H1 (cell line): ENCODE results near the gene COX7C. TPM values are rescaled to one million over a fixed set of nuclear protein-coding genes. Genes with fewer than 3 reads are reported as not detected.

Source experiments
- CTCF ChIA-PET: fragments of 300-600 bp; sonication (Branson Sonifier 250); formaldehyde crosslinking; loops from one replicate; lab custom pipeline; 2021; ENCODE audit not compliant: partially characterized antibody; lab: Charles Lee
- POLR2A ChIA-PET: fragments of 300-600 bp; sonication (Branson Sonifier 250); formaldehyde crosslinking; loops from one replicate; lab custom pipeline; 2021; ENCODE audit warnings: inconsistent platforms; ENCODE audit not compliant: partially characterized antibody; lab: Charles Lee
- DNase-seq, 2 experiments: peaks; one replicate each; pipeline versions ENCODE4 v3.0.0 to v3.0.0-alpha.2; 2010 to 2022; ENCODE audit warnings: low spot score in 2 of 2, low read depth in 1 of 2, mixed read lengths in 1 of 2
- FAIRE-seq: peaks from 2 replicates; lab custom pipeline; 2011; peaks lifted over from hg19 to GRCh38; lab: Jason Lieb, UNC
- H2AFZ ChIP-seq: 2 replicates; pipeline ENCODE4 v1.8.1; 2012; ENCODE audit warnings: low read length, inconsistent platforms
- H2AK5ac ChIP-seq: 2 replicates; pipeline ENCODE4 v1.6.1; 2013; ENCODE audit warnings: low read depth, low read length
- H2BK120ac ChIP-seq: replicated peaks from 2 replicates; pipeline ENCODE3; 2013; ENCODE audit warnings: low read depth, low read length, inconsistent platforms
- H2BK12ac ChIP-seq: 2 replicates; pipeline ENCODE4 v1.6.1; 2013; ENCODE audit warnings: low read depth, low read length
- H2BK15ac ChIP-seq: 2 replicates; pipeline ENCODE4 v1.6.1; 2013; ENCODE audit warnings: low read length
- H2BK20ac ChIP-seq: 2 replicates; pipeline ENCODE4 v1.6.1; 2013; ENCODE audit warnings: low read length
- H2BK5ac ChIP-seq: 2 replicates; pipeline ENCODE4 v1.6.1; 2013; ENCODE audit warnings: low read depth, low read length
- H3K14ac ChIP-seq: 2 replicates; pipeline ENCODE4 v1.6.1; 2013; ENCODE audit warnings: inconsistent platforms; ENCODE audit not compliant: insufficient read length
- H3K18ac ChIP-seq: 2 replicates; pipeline ENCODE4 v1.6.1; 2013; ENCODE audit warnings: low read length; ENCODE audit errors: extremely low read depth
- H3K23ac ChIP-seq: 2 replicates; pipeline ENCODE4 v1.6.1; 2013; ENCODE audit warnings: inconsistent platforms; ENCODE audit not compliant: insufficient read length
- H3K23me2 ChIP-seq: 2 replicates; pipeline ENCODE4 v1.6.1; 2013; ENCODE audit warnings: low read depth, low read length
- H3K27ac ChIP-seq: 2 replicates; pipeline ENCODE4 v1.6.1; 2011; ENCODE audit warnings: low read depth, low read length, inconsistent platforms
- H3K27me3 ChIP-seq, 4 experiments: replicated peaks in 1 of 4; 1 replicate in 1 of 4; 2 replicates in 3 of 4; pipeline versions ENCODE4 v1.6.1 to v1.8.1; 2011 to 2013; ENCODE audit warnings: low read length in 3 of 4, mild to moderate bottlenecking in 3 of 4, inconsistent platforms in 2 of 4, mixed read lengths in 2 of 4, moderate library complexity in 1 of 4; ENCODE audit not compliant: control insufficient read depth in 3 of 4, insufficient read depth in 3 of 4; ENCODE audit errors: extremely low read depth in 1 of 4
- H3K36me3 ChIP-seq, 4 experiments: 2 replicates each; pipeline versions ENCODE4 v1.6.1 to v1.8.1; 2011 to 2013; ENCODE audit warnings: mild to moderate bottlenecking in 4 of 4, low read length in 3 of 4, moderate library complexity in 2 of 4, control low read depth in 1 of 4, inconsistent platforms in 1 of 4; ENCODE audit not compliant: insufficient read depth in 4 of 4, control insufficient read depth in 2 of 4
- H3K4ac ChIP-seq: replicated peaks from 2 replicates; pipeline ENCODE3; 2013; ENCODE audit warnings: low read length, low read depth, mixed read lengths, inconsistent platforms; ENCODE audit not compliant: insufficient read length
- H3K4me1 ChIP-seq, 4 experiments: replicated peaks in 1 of 4; 1 replicate in 1 of 4; 2 replicates in 3 of 4; pipeline versions ENCODE4 v1.6.1 to v1.8.1; 2011 to 2013; ENCODE audit warnings: low read length in 3 of 4, inconsistent platforms in 2 of 4, mixed read lengths in 1 of 4; ENCODE audit not compliant: insufficient read depth in 4 of 4, control insufficient read depth in 3 of 4
- H3K4me2 ChIP-seq, 2 experiments: 2 replicates each; pipeline versions ENCODE4 v1.6.1 to v1.8.1; 2011 to 2013; ENCODE audit warnings: low read depth in 2 of 2, low read length in 2 of 2, control low read depth in 1 of 2, inconsistent platforms in 1 of 2, mild to moderate bottlenecking in 1 of 2; ENCODE audit not compliant: insufficient read depth in 1 of 2
- H3K4me3 ChIP-seq, 4 experiments: fragments of 200-600, 300-600 bp in 1 of 4; sonication (generic), shearing (Covaris generic), sonication (Bioruptor Twin) in 1 of 4; 2 replicates each; pipeline versions ENCODE4 v1.5.1 to v1.8.1; 2011 to 2016; ENCODE audit warnings: low read length in 4 of 4, low read depth in 3 of 4, control low read depth in 2 of 4, inconsistent platforms in 2 of 4, mild to moderate bottlenecking in 2 of 4, mixed read lengths in 1 of 4, moderate library complexity in 1 of 4; ENCODE audit not compliant: insufficient read depth in 2 of 4; ENCODE audit errors: extremely low read depth in 1 of 4
- H3K56ac ChIP-seq: replicated peaks from 2 replicates; pipeline ENCODE3; 2013; ENCODE audit warnings: low read depth, mild to moderate bottlenecking, mixed read lengths, low read length, inconsistent platforms; ENCODE audit not compliant: insufficient read length
- H3K79me1 ChIP-seq: 2 replicates; pipeline ENCODE4 v1.6.1; 2013; ENCODE audit warnings: low read depth, low read length, control low read depth
- H3K79me2 ChIP-seq, 2 experiments: 2 replicates each; pipeline versions ENCODE4 v1.6.1 to v1.8.1; 2012 to 2013; ENCODE audit warnings: low read length in 2 of 2, mild to moderate bottlenecking in 2 of 2, inconsistent platforms in 1 of 2; ENCODE audit not compliant: insufficient read depth in 2 of 2, control insufficient read depth in 1 of 2
- H3K9ac ChIP-seq, 4 experiments: replicated peaks in 1 of 4; 1 replicate in 1 of 4; 2 replicates in 3 of 4; pipeline versions ENCODE4 v1.6.1 to v1.8.1; 2011 to 2013; ENCODE audit warnings: low read depth in 3 of 4, low read length in 3 of 4, control low read depth in 2 of 4, mild to moderate bottlenecking in 2 of 4, moderate library complexity in 2 of 4, inconsistent platforms in 1 of 4; ENCODE audit errors: extremely low read depth in 1 of 4
- H3K9me3 ChIP-seq, 2 experiments: 2 replicates each; pipeline versions ENCODE4 v1.6.1 to v1.8.1; 2012 to 2013; ENCODE audit warnings: mild to moderate bottlenecking in 2 of 2, moderate library complexity in 2 of 2, control low read depth in 1 of 2, inconsistent platforms in 1 of 2, low read depth in 1 of 2, low read length in 1 of 2, mixed read lengths in 1 of 2; ENCODE audit not compliant: insufficient read depth in 2 of 2
- H4K20me1 ChIP-seq, 2 experiments: replicated peaks in 1 of 2; 2 replicates each; pipeline versions ENCODE3 to v1.8.1; 2011 to 2013; ENCODE audit warnings: inconsistent platforms in 2 of 2, low read length in 2 of 2, mild to moderate bottlenecking in 1 of 2; ENCODE audit not compliant: insufficient read depth in 2 of 2, control insufficient read depth in 1 of 2
- H4K5ac ChIP-seq: 2 replicates; pipeline ENCODE4 v1.6.1; 2013; ENCODE audit warnings: low read length, low read depth, mixed read lengths, inconsistent platforms; ENCODE audit not compliant: insufficient read length
- H4K8ac ChIP-seq: 2 replicates; pipeline ENCODE4 v1.8.0; 2013; ENCODE audit warnings: mild to moderate bottlenecking, moderate library complexity, low read length, inconsistent platforms; ENCODE audit not compliant: insufficient read depth; ENCODE audit errors: extremely low read depth
- H4K91ac ChIP-seq: replicated peaks from 2 replicates; pipeline ENCODE3; 2013; ENCODE audit warnings: low read length, mixed read lengths, inconsistent platforms; ENCODE audit not compliant: insufficient read length
- ATF3 ChIP-seq: IDR thresholded peaks from 2 replicates; pipeline ENCODE4 v1.6.1; 2011; ENCODE audit warnings: low read depth, mild to moderate bottlenecking, low read length; ENCODE audit not compliant: insufficient read depth
- BACH1 ChIP-seq: IDR thresholded peaks from 2 replicates; pipeline ENCODE4 v1.6.1; 2012; ENCODE audit warnings: low read length, improper control_type of control experiment
- CBX8 ChIP-seq: fragments of 300-800, 300-1000 bp; sonication (generic); IDR thresholded peaks from 2 replicates; pipeline ENCODE4 v1.7.1; 2016; ENCODE audit warnings: low read depth, low read length, borderline replicate concordance
- FOSL1 ChIP-seq: IDR thresholded peaks from 2 replicates; pipeline ENCODE4 v1.6.1; 2011; ENCODE audit warnings: mild to moderate bottlenecking, low read depth, low read length, moderate library complexity; ENCODE audit not compliant: insufficient read depth
- KDM5A ChIP-seq: fragments of 200-600 bp; IDR thresholded peaks from 2 replicates; pipeline ENCODE4 v1.7.1; 2012; ENCODE audit warnings: mild to moderate bottlenecking, low read length, inconsistent platforms, mixed read lengths
- NRF1 ChIP-seq: IDR thresholded peaks from 2 replicates; pipeline ENCODE4 v1.6.1; 2011; ENCODE audit warnings: mild to moderate bottlenecking, low read depth, low read length, improper control_type of control experiment
- PHF8 ChIP-seq: fragments of 200-600 bp; sonication (generic); conservative IDR thresholded peaks from 2 replicates; pipeline ENCODE4 v1.7.1; 2012; ENCODE audit warnings: low read depth, mild to moderate bottlenecking, inconsistent platforms, low read length, moderate library complexity
- RAD21 ChIP-seq, 2 experiments: IDR thresholded peaks in 1 of 2; conservative IDR thresholded peaks in 1 of 2; 2 replicates each; pipeline ENCODE4 v1.6.1; 2011; ENCODE audit warnings: low read depth in 2 of 2, low read length in 2 of 2, improper control_type of control experiment in 1 of 2, inconsistent platforms in 1 of 2, mild to moderate bottlenecking in 1 of 2, moderate library complexity in 1 of 2
- SP2 ChIP-seq: IDR thresholded peaks from 2 replicates; pipeline ENCODE4 v1.6.1; 2012; ENCODE audit warnings: mild to moderate bottlenecking, low read length, inconsistent platforms
- SP4 ChIP-seq: IDR thresholded peaks from 2 replicates; pipeline ENCODE4 v1.6.1; 2012; ENCODE audit warnings: low read length, inconsistent platforms
- TAF1 ChIP-seq: IDR thresholded peaks from 2 replicates; pipeline ENCODE4 v1.6.1; 2011; ENCODE audit warnings: mild to moderate bottlenecking, low read depth, low read length
- TAF7 ChIP-seq: optimal IDR thresholded peaks from 2 replicates; pipeline ENCODE3; 2011; ENCODE audit warnings: low read depth, mild to moderate bottlenecking, inconsistent platforms, low read length, moderate library complexity, borderline replicate concordance
- TBP ChIP-seq: IDR thresholded peaks from 2 replicates; pipeline ENCODE4 v1.6.1; 2011; ENCODE audit warnings: low read depth, low read length, improper control_type of control experiment
- TEAD4 ChIP-seq: IDR thresholded peaks from 2 replicates; pipeline ENCODE4 v1.6.1; 2012; ENCODE audit warnings: low read depth, low read length, inconsistent platforms, mixed read lengths
- ZNF274 ChIP-seq: IDR thresholded peaks from 2 replicates; pipeline ENCODE4 v1.7.0; 2012; ENCODE audit warnings: low read length, borderline replicate concordance; ENCODE audit errors: extremely low read depth
- WGBS, 2 experiments: shearing (Covaris generic) in 1 of 2; methylation state at CpG; one replicate each; pipeline versions ENCODE4 v1.1.6 to v1.1.7; 2013 to 2015; ENCODE audit warnings: low lambda C conversion rate in 2 of 2, mixed read lengths in 2 of 2, inconsistent platforms in 1 of 2, low coverage in 1 of 2, missing lambda C conversion rate in 1 of 2; ENCODE audit not compliant: insufficient replicate concordance in 2 of 2, insufficient coverage in 1 of 2, insufficient read length in 1 of 2; ENCODE audit errors: extremely low coverage in 1 of 2, missing lambda C conversion rate in 1 of 2; 5-methylcytosine and 5-hydroxymethylcytosine counted together
- polyA plus RNA-seq, 7 experiments: library from polyadenylated mRNA; depleted of rRNA in 3 of 7; stranded (reverse) in 5 of 7; unstranded in 2 of 7; fragments of >200 nt in 5 of 7; fragments of 200-250 nt in 2 of 7; gene quantifications; 1 replicate in 5 of 7; 2 replicates in 1 of 7; 4 replicates in 1 of 7; pipeline versions ENCODE4 v1.2.1 to v1.2.3, GENCODE V29; 2011 to 2013; ENCODE audit warnings: missing spikeins in 2 of 7, mixed read lengths in 2 of 7
- total RNA-seq: library from RNA; stranded (reverse); fragmentation: NEBNext Ultra II Directional; extraction: Animal tissue kit (Norgen Biotek cat#: 25700); gene quantifications from 2 replicates; pipeline ENCODE4 v1.2.1, GENCODE V29; 2021

Gene COX7C
- total and polyA plus RNA-seq, 2 of the 8 experiments (the other 6 are each of a cell fraction or from before 2014, with no cell fraction given), result 1,059 to 1,207 TPM

DNA sequence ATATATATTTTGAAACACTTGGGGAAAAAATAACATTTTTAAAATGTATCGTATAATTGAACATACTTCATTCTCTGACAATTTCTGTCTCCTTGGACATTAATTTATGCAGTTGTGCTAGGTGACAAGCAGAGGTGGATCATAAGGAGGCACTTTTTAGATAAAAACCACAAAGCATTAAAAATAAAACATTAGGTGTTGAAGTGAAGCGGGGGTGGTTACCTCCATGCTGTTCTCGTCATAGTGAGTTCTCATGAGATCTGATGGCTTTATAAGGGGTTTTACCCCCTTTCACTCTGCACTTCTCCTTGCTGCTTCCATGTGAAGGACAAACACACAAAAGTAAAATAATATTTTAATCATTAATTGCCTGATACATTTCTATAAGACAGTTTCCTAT lies 11.9 kb upstream of the COX7C start:
- Histone ChIP-seq H3K27ac (no peak overlapping the region), H2BK15ac (no peak overlapping the region)
- no peak for TF ChIP-seq BACH1
- TF ChIP-seq TEAD4, result no peak
- no peak for TF ChIP-seq ATF3
- TF ChIP-seq RAD21 (IDR thresholded peaks at IDR 0.05 in 1 of 2, conservative IDR thresholded peaks at IDR 0.05 in 1 of 2; ENCODE audit: low read depth in 2 of 2, low read length in 2 of 2), result no peak
- TF ChIP-seq FOSL1, result no peak
- TF ChIP-seq TAF1, result no peak
- no peak for TF ChIP-seq KDM5A
- TF ChIP-seq TBP, result no peak
- no peak for TF ChIP-seq TAF7
- TF ChIP-seq ZNF274, result no peak
- no peak for TF ChIP-seq SP2
- no peak for TF ChIP-seq PHF8
- no peak for TF ChIP-seq NRF1
- no peak for TF ChIP-seq SP4
- TF ChIP-seq CBX8, result no peak

More for the DNA sequence above, 11.9 kb upstream of the COX7C start:
- no peak overlapping the region for H3K14ac ChIP-seq
- DNase-seq (no peak), FAIRE-seq (no peak)
- H4K8ac ChIP-seq, result no peak overlapping the region
- H3K18ac ChIP-seq, result no peak overlapping the region
- H2AFZ ChIP-seq, result no peak overlapping the region
- no peak overlapping the region for H3K23ac ChIP-seq
- H3K56ac ChIP-seq, result no peak overlapping the region
- no peaks in the 10 kb centered on the region for H3K36me3 ChIP-seq
- no peaks in the 10 kb centered on the region for H3K79me1 ChIP-seq
- H3K4me2 ChIP-seq, result no peak overlapping the region
- H3K4me3 ChIP-seq, result no peak overlapping the region
- 94% methylated on average over 3 of the region's 3 CpGs; no CpG with 5 or more reads in 1 of the 2 experiments for WGBS, 2 experiments
- no peaks in the 10 kb centered on the region for H3K4me1 ChIP-seq
- no peaks in the 10 kb centered on the region for H3K9me3 ChIP-seq
- H3K23me2 ChIP-seq, result no peaks in the 10 kb centered on the region
- no peak overlapping the region for H2AK5ac ChIP-seq
- CTCF ChIA-PET, result no interaction called here
- H3K9ac ChIP-seq, result no peak overlapping the region
- no peak overlapping the region for H2BK5ac ChIP-seq
- H2BK12ac ChIP-seq, result no peak overlapping the region
- H3K4ac ChIP-seq, result no peak overlapping the region
- no peak overlapping the region for H2BK120ac ChIP-seq
- no peaks in the 10 kb centered on the region for H3K79me2 ChIP-seq
- H2BK20ac ChIP-seq, result no peak overlapping the region
- no peak overlapping the region for H4K5ac ChIP-seq
- H4K91ac ChIP-seq, result no peak overlapping the region
- POLR2A ChIA-PET, result interaction anchor here (0.7 kb wide), 1 partner anchor 16 kb away, joined by 3 read pairs; no protein-coding TSS in a partner anchor
- no peaks in the 10 kb centered on the region for H4K20me1 ChIP-seq
- H3K27me3 ChIP-seq, result no peaks in the 10 kb centered on the region
